ENCODE measurements around the gene IGF1R. TPM values are rescaled to one million over a fixed set of nuclear protein-coding genes. Genes with fewer than 3 reads are reported as not detected.

Gene IGF1R
- total RNA-seq, 1 experiment from 2014 or later = 16.3 TPM

DNA sequence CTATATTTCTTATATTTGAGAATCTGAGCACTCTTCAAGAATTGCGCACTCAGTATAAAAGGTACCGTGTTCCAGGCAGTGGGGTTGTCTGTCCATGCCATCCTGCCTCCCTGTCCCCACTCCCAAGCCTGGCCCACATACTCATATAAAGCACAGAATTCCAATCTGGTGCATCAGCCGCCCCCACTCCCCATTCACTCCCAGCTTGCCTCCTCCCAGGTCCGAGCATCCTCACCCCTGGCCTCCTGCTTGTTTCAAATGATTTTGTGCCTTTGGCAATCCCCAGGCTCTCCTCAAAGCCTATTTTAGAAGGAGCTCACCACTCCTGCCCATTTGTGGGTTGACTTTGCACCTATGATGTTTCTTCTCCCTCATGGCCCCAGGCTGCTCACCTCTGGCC lies 22.2 kb upstream of the IGF1R start:
- ChIA-PET CTCF (no interaction called here), RAD21 (ENCODE audit: low non-redundant PET in 1 of 2, low total read pairs in 2 of 2, uncharacterized antibody in 2 of 2, unreplicated experiment in 2 of 2) (no interaction called here), POLR2A (interaction anchor here (0.6 kb wide), 1 partner anchor 1107 kb away, joined by 3 read pairs; the partner anchor contains the start of gene LYSMD4)
- Histone ChIP-seq H3K79me2 (ENCODE audit: insufficient read depth, low read length) (no peaks in the 10 kb centered on the region), H3K27ac (ENCODE audit: low read depth, low read length) (no peak overlapping the region), H3K9me2 (ENCODE audit: insufficient read depth) (no peaks in the 10 kb centered on the region), H3K4me2 (ENCODE audit: low read length) (no peak overlapping the region), H3K9ac (ENCODE audit: low read length) (no peak overlapping the region), H3K4me1 (ENCODE audit: control insufficient read depth in 1 of 2, insufficient read depth in 2 of 2, low read length in 2 of 2) (no peaks in the 10 kb centered on the region), H3K36me3 (ENCODE audit: control insufficient read depth in 1 of 2, insufficient read depth in 2 of 2, low read length in 2 of 2) (no peaks in the 10 kb centered on the region), H4K20me1 (ENCODE audit: insufficient read depth) (no peaks in the 10 kb centered on the region), H3K4me3 (replicated peaks in 1 of 2; ENCODE audit: low read depth in 1 of 2, low read length in 2 of 2) (no peak overlapping the region), H2AFZ (ENCODE audit: low read depth, low read length, poor library complexity, severe bottlenecking) (no peak overlapping the region), H3K9me3 (ENCODE audit: control insufficient read depth in 1 of 2, insufficient read depth in 1 of 2, low read depth in 1 of 2, low read length in 2 of 2) (no peaks in the 10 kb centered on the region), H3K27me3 (ENCODE audit: insufficient read depth, low read length) (peaks cover 75% of the 10 kb centered on the region)
- TF ChIP-seq SIN3A (IDR thresholded peaks at IDR 0.05; ENCODE audit: low read depth) (no peak), JUND (IDR thresholded peaks at IDR 0.05) (no peak), YY1 (IDR thresholded peaks at IDR 0.05; ENCODE audit: extremely low read depth, insufficient replicate concordance, low read depth, low read length) (no peak), EZH2 (IDR thresholded peaks at IDR 0.05) (no peak), POLR2A (IDR thresholded peaks at IDR 0.05; ENCODE audit: borderline replicate concordance, extremely low read depth, insufficient read depth, insufficient read length) (no peak)
- ATAC-seq (no peak), DNase-seq (ENCODE audit: low read depth, low spot score) (no peak)
- BruUV-seq (replicated peaks) = no TSS peak
- intact Hi-C loops (cut with micrococcal nuclease) = no loop called here

GRCh38 chr15:98628216-98628615 lies 20.1 kb upstream of the IGF1R start:
- Histone ChIP-seq H3K4me3 (replicated peaks in 1 of 2; ENCODE audit: low read depth in 1 of 2, low read length in 2 of 2) (no peak overlapping the region), H2AFZ (ENCODE audit: low read depth, low read length, poor library complexity, severe bottlenecking) (no peak overlapping the region), H3K4me1 (ENCODE audit: control insufficient read depth in 1 of 2, insufficient read depth in 2 of 2, low read length in 2 of 2) (no peaks in the 10 kb centered on the region), H3K27me3 (ENCODE audit: insufficient read depth, low read length) (peaks cover 84% of the 10 kb centered on the region), H4K20me1 (ENCODE audit: insufficient read depth) (no peaks in the 10 kb centered on the region), H3K79me2 (ENCODE audit: insufficient read depth, low read length) (no peaks in the 10 kb centered on the region), H3K4me2 (ENCODE audit: low read length) (no peak overlapping the region), H3K27ac (ENCODE audit: low read depth, low read length) (no peak overlapping the region), H3K9me3 (ENCODE audit: control insufficient read depth in 1 of 2, insufficient read depth in 1 of 2, low read depth in 1 of 2, low read length in 2 of 2) (no peaks in the 10 kb centered on the region), H3K9me2 (ENCODE audit: insufficient read depth) (no peaks in the 10 kb centered on the region), H3K9ac (ENCODE audit: low read length) (no peak overlapping the region), H3K36me3 (ENCODE audit: control insufficient read depth in 1 of 2, insufficient read depth in 2 of 2, low read length in 2 of 2) (no peaks in the 10 kb centered on the region)
- ChIA-PET RAD21 (ENCODE audit: low non-redundant PET in 1 of 2, low total read pairs in 2 of 2, uncharacterized antibody in 2 of 2, unreplicated experiment in 2 of 2) (no interaction called here), POLR2A (no interaction called here), CTCF (no interaction called here)
- TF ChIP-seq CEBPB (IDR thresholded peaks at IDR 0.05; ENCODE audit: low read depth) = no peak
- TF ChIP-seq EGR1 (IDR thresholded peaks at IDR 0.05; ENCODE audit: low read depth) = no peak
- no peak for TF ChIP-seq ZFX (IDR thresholded peaks at IDR 0.05)
- no peak for DNase-seq (ENCODE audit: low read depth, low spot score)
- no peak for ATAC-seq
- no TSS peak for BruUV-seq (replicated peaks)
- intact Hi-C loops (cut with micrococcal nuclease) = no loop called here
